IMR-90 (cell line): ENCODE measurements around the gene AP3S1.

Source experiments
- CEBPB ChIP-seq: IDR thresholded peaks from 2 replicates; pipeline ENCODE4 v1.6.1; 2012; ENCODE audit warnings: low read depth, low read length, improper control_type of control experiment
- CTCF ChIP-seq: conservative IDR thresholded peaks from 2 replicates; pipeline ENCODE4 v1.5.1; 2012; ENCODE audit warnings: mild to moderate bottlenecking, low read depth, low read length, improper control_type of control experiment

- TF ChIP-seq CTCF: no peak
- no peak for TF ChIP-seq CEBPB
Measured at GRCh38 chr5:115875447-115875846, 33.7 kb downstream of the AP3S1 start.
